ENCODE measurements around the gene FNDC3B.
A peak's percentile ranks its signal among the peaks of the same experiment; 100 is the strongest.

Gene FNDC3B

DNA sequence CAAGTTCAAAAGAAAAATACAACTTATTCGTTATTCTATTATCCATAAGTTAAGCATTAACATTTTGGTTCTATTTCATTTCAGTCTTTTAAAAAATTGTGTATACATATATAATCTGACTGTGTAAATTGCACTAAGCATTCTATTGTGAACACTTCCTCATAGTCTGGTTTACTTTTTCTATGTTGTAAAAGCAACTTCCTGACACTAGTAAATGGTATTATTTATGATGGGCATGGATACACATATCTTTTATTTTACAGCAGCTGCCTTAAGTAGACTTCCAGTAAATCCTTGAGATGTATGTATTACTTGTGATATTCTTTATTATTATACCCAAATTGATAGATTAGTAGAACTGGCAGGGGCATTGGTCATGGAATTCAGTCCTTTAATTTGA, 58.2 kb downstream of the FNDC3B start:
- no peak for DNase-seq

DNA sequence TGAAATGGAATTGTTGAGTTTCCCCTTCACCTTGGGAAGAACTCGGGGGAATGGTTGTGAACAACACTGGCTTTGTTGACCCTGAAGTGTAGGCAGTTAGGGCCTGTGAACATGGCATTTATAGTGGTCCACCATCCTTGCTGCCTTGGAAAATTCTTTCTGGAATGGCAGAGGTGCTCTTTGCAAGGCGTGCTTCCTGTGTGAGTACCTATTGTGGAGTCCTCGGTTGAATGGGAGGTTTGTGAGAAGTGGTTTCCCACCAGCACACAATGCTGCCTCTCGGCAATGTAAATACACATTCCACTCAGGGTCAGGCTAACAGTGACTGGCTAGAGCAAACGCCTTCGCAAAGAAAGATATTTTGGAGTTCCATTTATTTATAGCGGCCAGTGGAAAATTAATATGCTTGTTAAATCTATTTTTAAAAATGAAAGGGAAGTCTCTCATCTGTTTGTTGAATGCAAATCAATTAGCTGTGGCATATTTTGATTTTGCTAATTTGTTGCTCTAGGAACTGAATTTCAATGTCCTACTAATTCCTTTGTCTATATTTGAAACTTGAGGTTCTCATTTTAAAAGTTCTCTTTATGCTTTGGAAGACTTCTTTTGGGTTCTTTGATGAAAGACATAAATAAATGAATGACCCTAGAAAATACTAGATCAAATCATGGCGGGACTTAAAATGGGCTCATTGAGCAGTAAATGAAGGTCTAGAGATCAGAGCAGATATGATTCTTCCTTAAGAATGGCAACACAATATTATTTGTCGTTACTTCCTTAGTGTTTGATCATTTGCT, 59.5 kb downstream of the FNDC3B start:
- no peak for DNase-seq

DNA sequence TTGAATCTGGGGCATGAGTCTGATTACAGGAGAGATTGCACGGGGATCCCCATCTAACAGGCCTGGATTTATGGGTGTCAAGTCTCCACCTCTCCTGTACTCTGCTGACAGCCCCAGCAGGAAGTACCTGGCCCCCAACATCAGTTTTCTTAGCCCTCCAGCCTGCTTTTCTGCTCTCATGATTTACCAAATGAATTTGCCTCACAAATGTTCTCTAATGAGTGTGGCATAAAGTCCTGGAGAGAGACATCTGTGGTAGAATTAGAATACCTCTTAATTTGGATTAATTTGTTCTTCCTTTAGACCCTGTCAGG, 60.1 kb downstream of the FNDC3B start:
- no peak for DNase-seq

- no peak for DNase-seq
Observed at GRCh38 chr3:172100482-172100881, 61.1 kb downstream of the FNDC3B start.

GRCh38 chr3:172101107-172101506, 61.7 kb downstream of the FNDC3B start:
- DNase-seq, result no peak

DNA sequence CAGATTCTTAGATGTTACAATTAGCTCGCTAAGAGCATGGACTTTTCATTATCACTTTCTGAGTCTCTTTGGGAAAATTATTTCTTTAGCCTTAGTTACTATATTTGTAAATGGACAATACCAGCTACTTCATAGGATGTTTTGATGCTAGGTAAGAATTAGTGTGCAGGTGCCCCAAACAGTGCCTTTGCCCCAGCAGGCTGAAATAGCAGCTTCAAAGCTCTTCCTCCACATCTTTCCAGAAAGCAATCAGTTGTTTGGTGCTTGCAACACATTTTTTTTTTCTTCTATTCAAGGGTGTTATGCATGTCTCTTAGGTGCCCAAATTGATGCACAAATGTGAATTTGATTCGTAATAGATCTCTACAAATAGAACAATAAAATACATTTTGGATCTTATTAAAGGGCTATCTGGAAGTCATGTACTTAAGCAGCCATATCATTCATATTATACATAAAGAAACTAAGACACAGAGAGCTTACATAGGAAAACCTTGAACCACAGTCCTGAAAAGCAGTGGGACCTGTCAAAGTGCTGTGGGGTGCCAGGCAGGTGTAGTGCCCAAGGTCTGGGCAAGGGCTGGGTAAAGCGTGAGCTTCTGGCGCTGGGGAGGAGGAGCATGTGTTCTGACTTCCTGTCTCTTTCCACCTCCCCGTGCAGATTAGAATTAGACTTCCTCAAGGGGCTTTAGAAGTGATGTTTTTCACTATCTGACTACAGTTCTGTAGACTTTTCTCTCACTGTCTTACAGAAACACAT, 62.9 kb downstream of the FNDC3B start:
- no peak for DNase-seq

GRCh38 chr3:172102883-172103310, 63.5 kb downstream of the FNDC3B start:
- DNase-seq, result no peak

- DNase-seq, result no peak
Observed at GRCh38 chr3:172103724-172104123, 64.3 kb downstream of the FNDC3B start.

DNA sequence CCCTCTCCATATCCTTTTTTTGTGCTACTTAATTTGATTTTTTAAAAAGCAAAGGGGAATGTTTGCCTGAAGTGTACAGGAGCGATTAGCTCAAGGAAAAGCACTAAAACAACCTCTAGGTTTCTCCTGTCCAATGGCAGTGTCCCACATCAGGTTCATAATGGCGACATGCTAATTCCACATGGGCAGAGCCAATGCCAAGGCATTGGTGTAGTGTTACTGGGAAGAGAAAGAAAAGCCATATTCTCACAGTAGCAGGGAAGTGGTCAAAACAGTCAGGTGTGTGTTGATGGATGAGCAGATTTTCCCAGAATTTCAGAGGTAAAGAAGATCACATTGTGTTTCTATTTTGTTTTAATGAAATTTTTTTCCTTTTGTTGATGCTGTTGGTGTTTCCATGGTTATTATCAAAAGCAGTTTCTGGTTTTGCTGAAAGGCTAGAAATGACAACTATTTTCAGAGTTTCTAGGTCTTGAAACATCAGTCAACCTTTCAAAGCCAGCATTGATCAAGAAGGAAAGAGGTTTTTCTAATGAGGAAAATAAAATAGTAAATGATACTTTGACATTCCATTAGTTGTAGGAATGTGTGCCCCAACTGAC, 65.2 kb downstream of the FNDC3B start:
- no peak for DNase-seq

- no peak for DNase-seq
Observed at GRCh38 chr3:172106037-172106954, 66.9 kb downstream of the FNDC3B start.

GRCh38 chr3:172106989-172107388, 67.6 kb downstream of the FNDC3B start:
- DNase-seq, result peak; percentile 90

- no peak for DNase-seq
Observed at GRCh38 chr3:172107403-172107802, 68.0 kb downstream of the FNDC3B start.

- no peak for DNase-seq
Observed at GRCh38 chr3:172110127-172110779, 70.9 kb downstream of the FNDC3B start.

DNA sequence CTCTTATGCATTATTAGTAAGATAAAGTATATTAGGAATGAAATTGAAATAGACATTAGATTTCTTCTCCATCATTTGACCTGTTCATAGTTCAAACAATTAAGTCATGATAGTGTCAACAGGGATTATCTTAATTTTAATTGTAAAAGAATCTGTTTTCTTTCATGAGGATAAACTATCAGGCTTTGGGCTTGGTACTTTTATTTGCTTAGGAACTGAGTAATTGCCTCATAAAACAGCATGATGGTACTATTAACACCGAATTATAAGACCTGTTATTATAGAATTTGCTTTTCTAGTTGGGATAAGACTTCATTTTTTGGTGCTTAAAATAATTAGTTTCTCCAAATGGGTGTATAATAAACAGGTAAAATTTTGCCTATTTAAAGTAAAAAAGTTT, 71.8 kb downstream of the FNDC3B start:
- DNase-seq, result no peak

DNA sequence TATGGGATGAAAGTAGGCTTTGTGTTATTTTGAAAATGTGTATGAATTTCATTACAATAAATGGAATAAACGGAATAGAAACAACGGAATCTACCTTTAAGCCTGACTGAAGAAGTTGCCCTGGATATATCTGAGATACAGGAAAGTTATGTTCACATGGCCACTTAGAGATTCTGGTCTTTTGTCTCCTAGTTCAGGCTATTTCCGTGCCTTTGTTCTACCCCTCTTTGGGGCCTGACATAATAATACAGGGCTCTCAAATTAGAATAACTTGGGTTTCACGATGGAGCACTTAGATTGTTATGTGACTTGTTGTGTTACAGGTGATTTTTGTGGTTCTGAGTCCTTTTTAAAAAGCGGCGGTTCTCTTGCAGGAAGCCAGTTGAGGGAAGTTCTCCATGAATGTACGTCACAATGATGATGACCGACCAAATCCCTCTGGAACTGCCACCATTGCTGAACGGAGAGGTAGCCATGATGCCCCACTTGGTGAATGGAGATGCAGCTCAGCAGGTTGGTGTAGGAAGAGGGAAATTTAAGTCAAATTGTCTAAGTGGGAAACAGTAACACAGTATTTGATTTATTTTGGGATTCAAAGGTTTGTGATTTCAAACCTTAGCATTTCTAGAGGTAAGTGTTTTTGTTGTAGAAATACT, 72.8 kb downstream of the FNDC3B start:
- DNase-seq, result no peak

- DNase-seq, result no peak
Observed at GRCh38 chr3:172112734-172113120, 73.3 kb downstream of the FNDC3B start.

- DNase-seq, result no peak
Observed at GRCh38 chr3:172113710-172114109, 74.3 kb downstream of the FNDC3B start.

DNA sequence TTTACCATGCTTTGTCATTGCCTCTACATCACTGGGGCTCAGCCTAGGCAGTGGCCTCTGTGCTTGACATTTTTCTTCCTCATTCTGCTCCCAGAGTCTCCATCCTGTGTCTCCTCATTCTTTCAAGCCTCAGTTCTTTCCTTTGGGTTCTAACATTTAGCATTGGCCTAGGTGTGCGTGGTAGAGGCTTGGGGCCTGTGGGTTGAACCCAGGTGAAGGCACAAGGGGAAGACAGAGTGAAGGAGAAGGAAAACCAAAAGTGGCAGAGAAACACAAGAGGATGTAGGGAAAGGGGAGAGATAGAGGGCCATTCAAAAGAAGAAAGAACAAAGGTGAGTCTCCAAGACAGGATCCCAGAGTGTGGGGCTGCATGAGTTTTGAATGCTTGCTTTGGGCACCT, 75.7 kb downstream of the FNDC3B start:
- DNase-seq, result no peak

- no peak for DNase-seq
Observed at GRCh38 chr3:172115787-172116186, 76.4 kb downstream of the FNDC3B start.

DNA sequence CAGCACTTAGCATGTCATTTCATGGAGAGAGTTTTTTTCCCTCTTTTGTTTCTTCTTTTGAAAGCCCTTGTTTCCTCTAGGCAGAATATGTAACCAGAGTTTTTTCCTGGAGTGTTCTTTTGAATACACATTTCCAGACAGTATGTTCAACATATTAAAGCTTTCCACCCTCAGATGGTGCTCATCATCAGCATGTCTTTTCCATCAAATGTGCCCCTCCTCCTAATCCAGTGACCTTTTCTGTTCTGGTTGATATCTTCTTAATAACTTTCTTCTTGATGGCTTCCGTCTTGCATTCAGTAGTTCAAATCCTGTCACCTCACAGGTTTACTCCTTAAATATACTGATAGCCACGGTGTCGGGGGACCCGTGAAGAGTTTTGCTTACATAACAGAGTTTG, 78.6 kb downstream of the FNDC3B start:
- DNase-seq, result no peak

DNA sequence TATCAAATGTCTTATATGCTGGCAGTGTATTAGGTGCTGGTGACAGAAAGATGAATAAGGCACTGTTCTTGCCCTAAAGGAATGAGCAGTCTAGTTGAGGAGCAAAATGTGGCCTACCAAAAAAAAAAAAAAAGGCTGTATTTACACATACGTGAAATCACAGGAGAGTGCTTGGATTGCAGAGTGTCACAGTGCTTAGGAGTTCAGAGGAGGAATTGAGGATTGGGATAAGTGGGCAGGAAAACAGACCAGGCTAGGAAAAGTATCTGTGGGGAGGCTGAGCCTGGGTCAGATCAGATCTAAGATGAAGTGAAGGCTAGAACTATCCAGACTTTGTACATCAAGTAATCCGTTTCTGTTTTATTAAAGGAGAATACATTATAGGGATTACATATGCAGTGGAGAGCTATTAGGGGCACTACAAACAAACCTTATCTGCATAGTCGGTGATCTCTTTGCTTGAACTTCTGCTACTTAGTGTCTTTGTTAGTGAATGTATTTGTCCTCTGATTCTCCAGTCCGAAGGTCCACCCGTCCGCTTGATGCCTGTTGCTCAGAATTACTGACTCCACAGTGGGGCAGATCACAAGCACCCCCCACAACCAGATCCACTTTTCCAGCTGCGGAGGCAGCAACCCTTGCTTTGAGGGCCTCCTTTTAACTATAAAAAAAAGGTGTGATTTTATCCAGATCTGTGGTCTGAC, 80.0 kb downstream of the FNDC3B start:
- DNase-seq, result no peak
